Measurements from ENCODE around the gene DUSP9. TPM values are rescaled to one million over a fixed set of nuclear protein-coding genes. Genes with fewer than 3 reads are reported as not detected.

DUSP9 gene
- total RNA-seq = 1 to 10 TPM in 1 of 2 donors, not detected in 1; 3.5 TPM

GRCh38 chrX:153646620-153647373 lies at the start of gene DUSP9:
Gene DUSP9 (plus strand): TSS chrX:153647203. CDS start chrX:153647954, 751 bp downstream.
- Histone ChIP-seq H3K4me1 (replicated peaks) (no peaks in the 10 kb centered on the region), H3K4me3 (no peak within 1 kb of the TSS), H3K27me3 (replicated peaks; ENCODE audit: insufficient read depth) (no peaks in the 10 kb centered on the region), H3K27ac (no peak within 1 kb of the TSS), H3K36me3 (no peaks in the 10 kb centered on the region), H3K9me3 (no peaks in the 10 kb centered on the region)
- TF ChIP-seq POLR2AphosphoS5 (IDR thresholded peaks at IDR 0.05) (no peak), POLR2A (IDR thresholded peaks at IDR 0.05) (no peak), CTCF (IDR thresholded peaks at IDR 0.05) (no peak)
- WGBS = 47% methylated on average over 3 of the region's 53 CpGs
- DNase-seq (ENCODE audit: low spot score) = no peak
- intact Hi-C loops (cut with DNase I) = no loop called here

- H3K27ac ChIP-seq = peak within 1 kb of the TSS; percentile 65 to 67
- no peaks in the 10 kb centered on the region for H3K9me3 ChIP-seq
- peak within 1 kb of the TSS; percentile 55 for H3K4me3 ChIP-seq
- H3K36me3 ChIP-seq = no peaks in the 10 kb centered on the region
- no peaks in the 10 kb centered on the region for H3K27me3 ChIP-seq (replicated peaks; ENCODE audit: insufficient read depth)
- no peak for DNase-seq (ENCODE audit: low spot score)
- TF ChIP-seq CTCF (IDR thresholded peaks at IDR 0.05) (no peak), POLR2AphosphoS5 (IDR thresholded peaks at IDR 0.05) (no peak), POLR2A (IDR thresholded peaks at IDR 0.05) (no peak)
- intact Hi-C loops (cut with DNase I) = no loop called here
- no peaks in the 10 kb centered on the region for H3K4me1 ChIP-seq (replicated peaks)
- under 1% methylated on average over 15 of the region's 79 CpGs for WGBS
Observed at GRCh38 chrX:153598541-153599191, 48.3 kb upstream of the DUSP9 start, which contains the start of gene CCNQ. Gene CCNQ (minus strand): TSS chrX:153599139. CDS start chrX:153599073, 66 bp downstream.

GRCh38 chrX:153599192-153600031 lies 47.6 kb upstream of the DUSP9 start:
- H3K4me1 ChIP-seq (replicated peaks) = no peaks in the 10 kb centered on the region
- H3K27ac ChIP-seq = peak overlapping the region; percentile 65
- TF ChIP-seq POLR2AphosphoS5 (IDR thresholded peaks at IDR 0.05) (peak; percentile 40), CTCF (IDR thresholded peaks at IDR 0.05) (peak in 2 of 4 experiments; percentile 23 to 29), POLR2A (IDR thresholded peaks at IDR 0.05) (peak; percentile 15)
- H3K27me3 ChIP-seq (replicated peaks; ENCODE audit: insufficient read depth) = no peaks in the 10 kb centered on the region
- H3K36me3 ChIP-seq = no peaks in the 10 kb centered on the region
- intact Hi-C loops (cut with DNase I) = no loop called here
- DNase-seq (ENCODE audit: low spot score) = peak; percentile 81
- H3K4me3 ChIP-seq = peak overlapping the region; percentile 44 to 49
- WGBS = 1% methylated on average over 37 of the region's 79 CpGs
- H3K9me3 ChIP-seq = no peaks in the 10 kb centered on the region

GRCh38 chrX:153600032-153600373 lies 47.0 kb upstream of the DUSP9 start:
- intact Hi-C loops (cut with DNase I) = no loop called here

More at GRCh38 chrX:153600032-153600373, 47.0 kb upstream of the DUSP9 start:
- no peak for DNase-seq (ENCODE audit: low spot score)
- no peaks in the 10 kb centered on the region for H3K36me3 ChIP-seq
- H3K9me3 ChIP-seq = no peaks in the 10 kb centered on the region
- no peaks in the 10 kb centered on the region for H3K4me1 ChIP-seq (replicated peaks)
- H3K27me3 ChIP-seq (replicated peaks; ENCODE audit: insufficient read depth) = no peaks in the 10 kb centered on the region
- peak overlapping the region; percentile 44 to 49 for H3K4me3 ChIP-seq
- H3K27ac ChIP-seq = no peak overlapping the region
- TF ChIP-seq POLR2AphosphoS5 (IDR thresholded peaks at IDR 0.05) = no peak
- TF ChIP-seq CTCF (IDR thresholded peaks at IDR 0.05) = no peak
- no peak for TF ChIP-seq POLR2A (IDR thresholded peaks at IDR 0.05)
- WGBS = 14% methylated on average over 2 of the region's 2 CpGs

Data from prostate gland (tissue), 2 donors.